PFSK-1 (cell line): Measurements from ENCODE around the gene TLE3.

Source experiments
- FOXP2 ChIP-seq: optimal IDR thresholded peaks from 2 replicates; pipeline ENCODE3; 2011; ENCODE audit warnings: borderline replicate concordance, control low read depth, inconsistent platforms; ENCODE audit not compliant: insufficient read depth; ENCODE audit errors: extremely low read length, extremely low read depth
- POLR2AphosphoS5 ChIP-seq: IDR thresholded peaks from 2 replicates; pipeline ENCODE4 v1.6.1; 2012; ENCODE audit warnings: low read depth, mild to moderate bottlenecking, control low read depth, low read length, moderate library complexity
- REST ChIP-seq, 2 experiments: IDR thresholded peaks; 2 replicates each; pipeline versions ENCODE4 v1.6.1 to v1.8.0; 2011 to 2012; ENCODE audit warnings: low read depth in 2 of 2, low read length in 2 of 2, control low read depth in 1 of 2, inconsistent platforms in 1 of 2, mild to moderate bottlenecking in 1 of 2, moderate library complexity in 1 of 2; ENCODE audit not compliant: insufficient read depth in 1 of 2
- SIN3A ChIP-seq: IDR thresholded peaks from 2 replicates; pipeline ENCODE4 v1.6.1; 2012; ENCODE audit warnings: mild to moderate bottlenecking, low read length, moderate library complexity, borderline replicate concordance; ENCODE audit not compliant: insufficient read depth
- TAF1 ChIP-seq: IDR thresholded peaks from 2 replicates; pipeline ENCODE4 v1.6.1; 2012; ENCODE audit warnings: low read length, control low read depth, borderline replicate concordance; ENCODE audit not compliant: insufficient read depth

TLE3 gene

GRCh38 chr15:69997813-69998212, 99.9 kb downstream of the TLE3 start:
- TF ChIP-seq FOXP2 = no peak
- no peak for TF ChIP-seq POLR2AphosphoS5
- TF ChIP-seq SIN3A = no peak
- TF ChIP-seq TAF1 = no peak
- no peak for TF ChIP-seq REST (IDR thresholded peaks at IDR 0.05; ENCODE audit: insufficient read depth in 1 of 2, low read depth in 2 of 2, low read length in 2 of 2)
